Measurements from ENCODE around the gene ABTB2.
A peak's percentile ranks its signal among the peaks of the same experiment; 100 is the strongest.

Gene ABTB2

GRCh38 chr11:34166806-34167740 is 190.7 kb downstream of the ABTB2 start:
- DNase-seq (ENCODE audit: low read depth) = no peak

- no peak for DNase-seq (ENCODE audit: low read depth)
These were observed 191.8 kb downstream of the ABTB2 start for GRCh38 chr11:34165786-34166555.

- no peak for DNase-seq (ENCODE audit: low read depth)
These were observed 192.7 kb downstream of the ABTB2 start for GRCh38 chr11:34165121-34165520.

GRCh38 chr11:34162856-34163255 is 195.0 kb downstream of the ABTB2 start:
- DNase-seq (ENCODE audit: low read depth) = no peak

- no peak for DNase-seq (ENCODE audit: low read depth)
These were observed 195.4 kb downstream of the ABTB2 start for GRCh38 chr11:34162493-34162820.

GRCh38 chr11:34161812-34162492 is 195.9 kb downstream of the ABTB2 start:
- DNase-seq (ENCODE audit: low read depth) = peak; percentile 21

GRCh38 chr11:34161361-34161760 is 196.4 kb downstream of the ABTB2 start:
- no peak for DNase-seq (ENCODE audit: low read depth)

- DNase-seq (ENCODE audit: low read depth) = no peak
These were observed 197.0 kb downstream of the ABTB2 start for GRCh38 chr11:34160791-34161190.

GRCh38 chr11:34160049-34160721 is 197.6 kb downstream of the ABTB2 start:
- no peak for DNase-seq (ENCODE audit: low read depth)

- no peak for DNase-seq (ENCODE audit: low read depth)
These were observed 199.1 kb downstream of the ABTB2 start for GRCh38 chr11:34158661-34159060.

- no peak for DNase-seq (ENCODE audit: low read depth)
These were observed 200.6 kb downstream of the ABTB2 start for GRCh38 chr11:34157163-34157562.

- DNase-seq (ENCODE audit: low read depth) = no peak
These were observed 202.1 kb downstream of the ABTB2 start for GRCh38 chr11:34155757-34156062.

GRCh38 chr11:34155057-34155756 is 202.6 kb downstream of the ABTB2 start:
- no peak for DNase-seq (ENCODE audit: low read depth)

GRCh38 chr11:34154059-34154875 is 203.5 kb downstream of the ABTB2 start:
- DNase-seq (ENCODE audit: low read depth) = no peak

GRCh38 chr11:34151916-34152845 is 205.6 kb downstream of the ABTB2 start:
- no peak for DNase-seq (ENCODE audit: low read depth)

GRCh38 chr11:34151166-34151565 is 206.6 kb downstream of the ABTB2 start:
- DNase-seq (ENCODE audit: low read depth) = no peak

GRCh38 chr11:34150494-34151151 is 207.2 kb downstream of the ABTB2 start:
- no peak for DNase-seq (ENCODE audit: low read depth)

GRCh38 chr11:34149786-34150185 is 208.0 kb downstream of the ABTB2 start:
- no peak for DNase-seq (ENCODE audit: low read depth)

GRCh38 chr11:34149274-34149673 is 208.5 kb downstream of the ABTB2 start:
- DNase-seq (ENCODE audit: low read depth) = no peak

All from stimulated activated CD8-positive, alpha-beta memory T cell treated with anti-CD3 and anti-CD28 coated beads, Interleukin-7, amount 100 ng/mL, for 24 hours (primary cell).